ENCODE results near the gene PRKACA.
"Not testable (repeated sequence)": the region's sequence is repeated elsewhere in the genome, so short reads cannot be mapped to it uniquely, and the experiment has no call there.

Gene PRKACA

GRCh38 chr19:14148751-14149410, 31.3 kb upstream of the PRKACA start:
- FAIRE-seq (no peak), DNase-seq (ENCODE audit: low spot score) (no peak)

- no peak for FAIRE-seq
Measured at GRCh38 chr19:14147797-14148605, 30.4 kb upstream of the PRKACA start.

DNA sequence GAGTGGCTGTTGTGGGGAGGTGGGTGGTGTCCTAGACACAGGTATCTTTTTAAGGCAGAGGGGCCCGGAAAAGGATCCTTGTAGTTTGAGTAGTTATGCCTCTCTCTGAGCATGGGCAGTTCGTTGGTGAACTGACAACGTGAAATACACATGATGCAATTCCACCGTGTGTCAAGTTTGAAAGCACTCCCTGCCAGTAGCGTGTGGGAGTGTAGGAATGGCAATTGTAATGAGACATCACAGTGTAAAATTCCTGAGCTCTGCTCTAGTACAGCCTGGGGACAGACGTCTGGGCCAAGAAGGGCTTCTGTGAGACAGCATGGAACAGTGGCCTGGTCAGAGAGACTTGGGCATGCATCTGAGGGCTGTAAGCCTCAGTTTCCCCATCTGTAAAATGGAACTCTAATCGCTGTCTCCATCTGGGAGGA, 29.2 kb upstream of the PRKACA start:
- peak; percentile 19 for DNase-seq (ENCODE audit: low spot score)

More at GRCh38 chr19:14147797-14148605, 30.4 kb upstream of the PRKACA start:
- DNase-seq (ENCODE audit: low spot score) = no peak

DNA sequence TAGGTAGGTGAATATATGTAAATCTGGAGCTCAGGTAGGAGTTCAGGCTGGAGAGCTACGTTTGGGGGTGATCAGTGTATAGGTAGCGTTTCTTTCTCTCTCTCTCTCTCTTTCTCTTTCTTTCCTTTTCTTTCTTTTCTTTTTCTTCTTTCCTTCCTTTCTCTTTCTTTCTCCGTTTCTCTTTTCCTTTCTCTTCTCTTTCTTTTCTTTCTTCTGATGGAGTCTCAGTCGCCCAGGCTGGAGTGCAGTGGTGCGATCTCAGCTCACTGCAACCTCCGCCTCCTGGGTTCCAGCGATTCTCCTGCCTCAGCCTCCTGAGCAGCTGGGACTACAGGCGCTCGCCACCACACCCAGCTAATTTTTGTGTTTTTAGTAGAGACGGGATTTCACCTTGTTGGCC, 28.6 kb upstream of the PRKACA start:
- not testable (repeated sequence) for DNase-seq (ENCODE audit: low spot score); FAIRE-seq

More for the DNA sequence above, 29.2 kb upstream of the PRKACA start:
- FAIRE-seq = no peak

DNA sequence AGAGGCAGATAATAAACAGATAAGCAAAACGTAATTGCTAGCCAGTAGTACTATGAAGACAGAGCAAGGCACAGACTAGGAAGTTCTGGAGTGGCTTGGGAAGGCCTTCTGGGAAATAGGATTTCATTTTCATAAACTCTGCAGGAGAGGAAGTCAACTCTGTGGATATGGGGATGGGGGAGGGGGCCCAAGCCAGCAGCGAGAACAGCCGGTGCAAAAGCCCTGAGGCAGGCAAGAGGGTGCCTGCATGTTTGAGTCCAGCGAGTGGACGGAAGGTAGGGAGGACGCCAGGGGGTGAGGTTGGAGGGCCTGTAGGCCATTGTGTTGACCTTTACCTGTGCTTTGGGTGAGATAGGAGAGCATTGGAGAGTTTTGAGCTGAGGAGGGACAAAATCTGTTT, 27.8 kb upstream of the PRKACA start:
- FAIRE-seq (no peak), DNase-seq (ENCODE audit: low spot score) (no peak)

DNA sequence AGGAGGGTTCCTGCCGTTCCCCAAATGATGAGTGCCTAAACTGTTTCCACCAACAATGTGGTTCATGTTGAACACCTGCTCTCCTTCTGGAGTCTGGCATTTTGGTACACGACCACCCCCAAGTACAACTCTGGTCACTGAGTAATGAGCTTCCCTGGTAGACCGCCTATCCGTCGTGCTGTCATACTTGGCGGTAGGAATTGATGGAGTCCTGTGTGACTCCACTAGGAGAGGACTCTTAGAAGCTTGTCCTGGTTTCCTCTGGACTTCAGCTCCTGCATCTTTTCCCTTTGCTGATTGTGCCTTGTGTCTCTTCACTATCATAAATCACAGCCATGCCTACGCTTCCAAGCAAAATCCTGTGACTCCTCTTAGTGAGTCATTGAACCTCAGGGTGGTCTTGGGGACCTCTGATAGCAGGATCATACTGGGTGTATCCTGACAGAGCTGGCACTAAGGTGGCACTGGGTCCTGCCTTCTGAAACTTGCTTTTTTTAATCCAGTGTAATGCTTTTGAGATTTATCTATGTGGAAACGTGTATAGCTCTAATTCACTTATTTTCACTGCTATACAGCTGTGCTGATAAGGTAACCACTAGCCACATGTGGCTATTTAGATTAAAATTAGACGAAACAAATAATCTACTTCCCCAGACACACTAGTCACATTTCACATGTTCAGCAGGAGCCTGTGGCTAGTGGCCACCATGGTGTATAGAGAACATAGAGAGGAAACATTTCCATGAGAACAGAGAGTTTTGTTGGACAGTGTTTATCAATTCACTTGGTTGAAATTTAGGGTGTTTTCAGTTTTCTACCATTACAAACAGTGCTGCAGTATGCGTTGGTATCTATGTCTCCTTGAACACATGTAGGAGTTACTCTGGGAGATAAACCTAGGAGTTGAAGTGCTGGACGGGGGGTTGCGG, 25.0 kb upstream of the PRKACA start:
- FAIRE-seq (no peak), DNase-seq (ENCODE audit: low spot score) (no peak)

DNA sequence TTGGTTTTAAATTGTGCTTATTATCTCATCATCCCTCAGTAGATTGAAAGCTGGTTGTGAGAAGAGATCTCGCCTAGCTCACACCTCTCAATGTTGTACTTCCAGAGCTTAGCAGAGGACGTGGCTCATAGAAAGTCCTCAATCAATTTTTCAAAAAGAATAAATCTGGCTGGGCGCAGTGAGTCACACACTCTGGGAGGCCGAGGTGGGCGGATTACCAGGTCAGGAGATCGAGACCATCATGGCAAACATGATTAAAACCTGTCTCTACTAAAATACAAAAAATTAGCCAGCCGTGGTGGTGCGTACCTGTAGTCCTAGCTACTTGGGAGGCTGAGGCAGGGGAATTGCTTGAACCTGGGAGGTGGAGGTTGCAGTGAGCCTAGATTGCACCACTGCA, 23.5 kb upstream of the PRKACA start:
- FAIRE-seq = no peak
- DNase-seq (ENCODE audit: low spot score) = no peak

- FAIRE-seq = no peak
- no peak for DNase-seq (ENCODE audit: low spot score)
Measured at GRCh38 chr19:14139944-14140343, 22.4 kb upstream of the PRKACA start.

- no peak for FAIRE-seq
- peak; percentile 10 for DNase-seq (ENCODE audit: low spot score)
Measured at GRCh38 chr19:14138576-14139265, 21.2 kb upstream of the PRKACA start.

- peak; percentile 86 for FAIRE-seq
Measured at GRCh38 chr19:14136509-14137281, 19.1 kb upstream of the PRKACA start, which contains the start of gene ASF1B. Gene ASF1B (minus strand): TSS chr19:14136589. CDS start chr19:14136456, 133 bp downstream.

DNA sequence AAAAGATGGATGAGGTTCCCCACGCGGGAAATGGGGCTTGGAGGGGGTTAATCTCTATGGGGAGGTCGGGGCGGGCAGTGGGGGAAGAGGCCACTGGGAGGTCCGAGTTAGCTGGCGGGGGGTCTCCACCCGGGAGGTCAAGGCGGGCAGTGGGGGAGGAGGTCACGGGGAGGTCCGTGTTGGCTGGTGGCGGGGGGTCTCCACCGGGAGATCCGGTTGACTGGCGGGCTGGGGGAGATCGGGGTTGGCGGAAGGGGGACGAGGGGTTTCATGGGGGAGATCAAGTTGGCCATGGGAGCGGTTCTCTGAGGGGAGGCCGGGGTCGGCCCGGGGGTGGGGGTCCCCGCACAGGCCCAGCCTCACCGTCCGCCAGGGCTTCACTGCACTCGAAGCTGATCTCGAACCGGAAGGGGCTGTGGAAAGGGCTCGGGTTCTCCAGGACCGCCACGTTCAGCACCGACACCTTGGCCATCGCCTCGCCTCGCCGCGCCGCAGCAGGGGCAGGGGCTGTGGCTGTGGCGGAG, 18.5 kb upstream of the PRKACA start:
- no peak for DNase-seq (ENCODE audit: low spot score)
- FAIRE-seq = no peak

More at GRCh38 chr19:14136509-14137281, 19.1 kb upstream of the PRKACA start, which contains the start of gene ASF1B:
- peak; percentile 99 for DNase-seq (ENCODE audit: low spot score)

DNA sequence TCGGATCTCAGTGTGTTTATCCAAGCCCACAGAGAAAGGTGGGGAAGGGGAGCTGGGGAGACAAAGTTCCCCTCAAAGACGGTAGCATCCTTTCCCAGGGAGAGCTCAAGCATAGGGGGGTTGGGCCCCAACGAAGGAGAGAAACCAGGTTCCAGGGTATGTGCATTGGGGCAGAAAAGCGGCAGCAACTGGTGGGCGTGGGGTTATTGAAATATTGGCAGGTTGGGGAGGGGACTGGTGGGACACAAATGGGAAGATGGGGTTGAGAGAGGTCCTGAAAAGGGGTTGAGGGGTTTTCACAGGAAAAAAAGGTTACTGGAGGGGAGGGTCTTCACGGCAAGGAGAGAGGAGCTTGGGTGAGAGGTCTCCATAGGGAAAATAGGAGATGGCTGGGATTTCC, 17.8 kb upstream of the PRKACA start:
- DNase-seq (ENCODE audit: low spot score) = no peak
- FAIRE-seq = no peak

GRCh38 chr19:14127929-14128509, 10.5 kb upstream of the PRKACA start:
- DNase-seq (ENCODE audit: low spot score) (no peak), FAIRE-seq (no peak)

- DNase-seq (ENCODE audit: low spot score) (no peak), FAIRE-seq (no peak)
Measured at GRCh38 chr19:14127176-14127575, 9.6 kb upstream of the PRKACA start.

- DNase-seq (ENCODE audit: low spot score) = no peak
- FAIRE-seq = no peak
Measured at GRCh38 chr19:14122924-14123323, 5.4 kb upstream of the PRKACA start.

DNA sequence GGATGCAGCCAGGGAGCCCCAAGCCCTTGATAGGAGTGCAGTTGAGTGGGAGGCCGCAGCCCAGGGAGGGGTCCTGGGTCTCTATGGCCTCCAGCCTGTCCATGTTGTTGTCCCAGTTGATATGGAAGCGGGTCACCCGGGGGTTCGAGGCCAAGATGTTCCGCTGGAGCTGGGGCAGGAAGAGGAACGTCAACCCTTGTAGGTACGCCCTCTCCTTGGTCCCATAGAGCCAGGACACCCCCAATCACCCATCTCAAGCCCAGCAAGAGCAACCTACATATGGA, 2.9 kb upstream of the PRKACA start:
- no peak for FAIRE-seq
- no peak for DNase-seq (ENCODE audit: low spot score)

GRCh38 chr19:14119644-14120496, 2.3 kb upstream of the PRKACA start:
- FAIRE-seq (no peak), DNase-seq (ENCODE audit: low spot score) (no peak)

DNA sequence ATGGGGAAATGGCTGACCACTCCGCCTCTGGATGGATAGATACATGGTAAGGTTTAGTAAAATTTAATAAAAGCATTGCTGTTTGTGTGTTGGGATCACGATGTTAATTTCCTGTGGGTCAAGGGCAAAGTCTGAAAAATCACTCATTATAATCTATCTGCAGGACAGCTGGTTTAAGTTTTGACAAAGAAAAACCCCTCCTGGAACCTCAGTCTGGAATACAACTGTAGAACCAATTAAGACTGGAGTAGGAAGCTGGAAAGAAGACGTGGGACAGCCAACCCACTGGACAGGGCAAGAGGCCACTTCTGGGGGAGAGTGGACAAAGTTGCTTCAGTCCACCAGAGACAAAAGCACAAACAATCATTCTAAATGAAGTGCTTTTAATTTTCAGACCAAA, 1.6 kb upstream of the PRKACA start:
- FAIRE-seq = no peak

More for the DNA sequence above, 1.6 kb upstream of the PRKACA start:
- DNase-seq (ENCODE audit: low spot score) = no peak

Measured in RCC 7860 (cell line).